Transverse colon (tissue), 4 donors: ENCODE results near the gene CUL7. TPM values are rescaled to one million over a fixed set of nuclear protein-coding genes. Genes with fewer than 3 reads are reported as not detected.

Experiments used
- DNase-seq: peaks from one replicate; pipeline ENCODE4 v3.0.0-alpha.2; 2019
- H3K27ac ChIP-seq, 4 donors: fragments of 200-600 bp; sonication (generic); 2 replicates each; pipeline ENCODE4 v1.5.1; 2016 to 2018; ENCODE audit warnings: inconsistent platforms in 4 of 4
- H3K27me3 ChIP-seq: fragments of 200-600 bp; sonication (generic); 2 replicates; pipeline ENCODE4 v1.5.1; 2017; ENCODE audit warnings: inconsistent platforms
- H3K36me3 ChIP-seq, 4 donors: fragments of 200-600 bp; sonication (generic); 2 replicates each; pipeline ENCODE4 v1.5.1; 2017 to 2019; ENCODE audit warnings: inconsistent platforms in 4 of 4
- H3K4me1 ChIP-seq, 4 donors: fragments of 200-600 bp; sonication (generic); 2 replicates each; pipeline ENCODE4 v1.5.1; 2017 to 2020; ENCODE audit warnings: inconsistent platforms in 4 of 4
- H3K4me3 ChIP-seq, 4 donors: fragments of 200-600 bp; sonication (generic); 1 replicate in 1 of 4; 2 replicates in 3 of 4; pipeline versions ENCODE4 v1.5.1 to v1.6.1; 2017 to 2019; ENCODE audit warnings: inconsistent platforms in 4 of 4
- H3K9me3 ChIP-seq, 2 donors: fragments of 200-600 bp; sonication (generic); 2 replicates each; pipeline ENCODE4 v1.5.1; 2017 to 2019; ENCODE audit warnings: inconsistent platforms in 2 of 2
- CTCF ChIP-seq, 5 experiments: fragments of 200-600 bp in 3 of 5; fragments of 450-650 bp in 2 of 5; sonication (generic) in 3 of 5; IDR thresholded peaks; 1 replicate in 2 of 5; 2 replicates in 3 of 5; pipeline ENCODE4 v1.5.1; 2016 to 2017; ENCODE audit warnings: antibody characterized with exemption in 5 of 5, inconsistent platforms in 3 of 5, mild to moderate bottlenecking in 2 of 5, moderate library complexity in 1 of 5
- EP300 ChIP-seq: sonication (generic); formaldehyde crosslinking; IDR thresholded peaks from one replicate; pipeline ENCODE4 v1.6.1; 2017; ENCODE audit warnings: antibody characterized with exemption, low read depth
- POLR2A ChIP-seq: fragments of 450-650 bp; IDR thresholded peaks from one replicate; pipeline ENCODE4 v1.6.1; 2016; ENCODE audit warnings: antibody characterized with exemption, mild to moderate bottlenecking, moderate library complexity
- POLR2AphosphoS5 ChIP-seq, 3 donors: sonication (generic); formaldehyde crosslinking; IDR thresholded peaks; one replicate each; pipeline ENCODE4 v1.6.1; 2016; ENCODE audit warnings: antibody characterized with exemption in 3 of 3
- WGBS, 2 donors: methylation state at CpG; one replicate each; pipeline ENCODE4 v1.1.5; 2018; ENCODE audit warnings: low coverage in 1 of 2; 5-methylcytosine and 5-hydroxymethylcytosine counted together
- in situ Hi-C, 4 donors: fragments of 200-750 bp; cut with MboI; loops; one replicate each; pipeline versions ENCODE4 v1.15.0 to v1.15.1; 2017; ENCODE audit warnings: low sequenced_read_pairs in 3 of 4, low pct_ligation_motif_present in 1 of 4, low pct_unique_long_range_greater_than_20kb in 1 of 4
- intact Hi-C: fragments of 100-400 bp; cut with DNase I; formaldehyde crosslinking; loops from one replicate; pipeline ENCODE4 v1.15.1; 2023; ENCODE audit warnings: low total_unique reads
- total RNA-seq, 4 donors: library from RNA; depleted of rRNA; stranded (reverse); fragments of >200 nt; gene quantifications; one replicate each; pipeline ENCODE4 v1.1.0, GENCODE V29; 2016

Gene CUL7
- total RNA-seq, 4 donors from 2014 or later = 13.0 to 29.3 (median 15.7) TPM

- no peak overlapping the region for H3K4me3 ChIP-seq
- TF ChIP-seq POLR2A = no peak
- TF ChIP-seq POLR2AphosphoS5 (IDR thresholded peaks at IDR 0.05) = no peak
- no peak for TF ChIP-seq EP300
- no peak for TF ChIP-seq CTCF (IDR thresholded peaks at IDR 0.05)
- intact Hi-C loops (no loop called here), in situ Hi-C loops (no loop called here)
- DNase-seq = no peak
- peaks cover 0 to 14% (median 10%) of the 10 kb centered on the region in 4 donors for H3K4me1 ChIP-seq
- H3K9me3 ChIP-seq = no peaks in the 10 kb centered on the region
- H3K27me3 ChIP-seq = peaks cover 13% of the 10 kb centered on the region
- no peak overlapping the region for H3K27ac ChIP-seq
- H3K36me3 ChIP-seq = no peaks in the 10 kb centered on the region
- 89 to 96% methylated on average over 4 of the region's 4 CpGs for WGBS, 2 donors
These were observed 27.4 kb upstream of the CUL7 start for GRCh38 chr6:43081043-43081442.

GRCh38 chr6:43078691-43079090 is 25.0 kb upstream of the CUL7 start:
- no peak for DNase-seq
- Histone ChIP-seq H3K4me1 (peaks cover 0 to 17% (median 10%) of the 10 kb centered on the region in 4 donors), H3K27me3 (peaks cover 13% of the 10 kb centered on the region), H3K4me3 (no peak overlapping the region), H3K36me3 (peaks cover 0 to 1% (median 0%) of the 10 kb centered on the region in 4 donors), H3K9me3 (no peaks in the 10 kb centered on the region), H3K27ac (no peak overlapping the region)
- in situ Hi-C loops = no loop called here
- TF ChIP-seq CTCF (IDR thresholded peaks at IDR 0.05) (no peak), EP300 (no peak), POLR2AphosphoS5 (IDR thresholded peaks at IDR 0.05) (no peak), POLR2A (no peak)
- WGBS, 2 donors = 80 to 88% methylated on average over 1 to 2 of the region's 2 CpGs
- intact Hi-C loops = loop anchor here (5.0 kb wide), 1 partner anchor 64 kb away; no protein-coding TSS in a partner anchor

DNA sequence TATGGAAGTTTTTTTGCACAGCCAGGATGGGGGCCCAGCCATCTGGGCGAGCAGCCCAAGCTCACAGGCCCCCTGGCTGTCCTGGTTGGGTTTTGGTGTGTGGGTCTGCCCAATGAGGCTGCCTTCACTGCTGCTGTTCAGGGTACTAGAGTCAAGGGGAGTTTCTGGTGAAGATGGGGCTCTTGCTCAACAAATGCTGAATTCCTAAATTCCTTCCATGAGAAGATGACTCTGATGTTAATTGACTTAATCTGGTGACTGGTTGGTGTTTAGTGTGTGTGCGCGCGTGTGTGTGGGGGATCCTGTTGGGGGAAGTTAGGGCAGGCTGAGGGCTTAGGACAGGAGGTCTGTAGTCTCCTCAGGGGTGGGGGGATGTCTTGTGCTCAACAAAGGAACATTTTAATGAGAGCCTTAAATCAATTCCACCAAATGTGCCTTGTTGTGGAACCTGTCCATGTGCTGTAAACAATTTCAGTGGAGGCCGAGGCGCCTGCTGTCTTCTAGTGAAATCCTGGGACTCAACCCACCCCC is 24.4 kb upstream of the CUL7 start:
- TF ChIP-seq EP300 (no peak), POLR2AphosphoS5 (IDR thresholded peaks at IDR 0.05) (no peak), POLR2A (no peak)
- peaks cover 0 to 17% (median 10%) of the 10 kb centered on the region in 4 donors for H3K4me1 ChIP-seq
- DNase-seq = no peak
- H3K4me3 ChIP-seq = no peak overlapping the region
- peaks cover 13% of the 10 kb centered on the region for H3K27me3 ChIP-seq
- in situ Hi-C loops (no loop called here), intact Hi-C loops (loop anchor here (5.0 kb wide), 1 partner anchor 64 kb away; no protein-coding TSS in a partner anchor)
- WGBS, 2 donors = 85 to 96% methylated on average over 5 to 6 of the region's 6 CpGs
- H3K36me3 ChIP-seq = peaks cover 0 to 7% (median 0%) of the 10 kb centered on the region in 4 donors
- no peaks in the 10 kb centered on the region for H3K9me3 ChIP-seq
- H3K27ac ChIP-seq = no peak overlapping the region

GRCh38 chr6:43077333-43077809 is 23.7 kb upstream of the CUL7 start:
- peaks cover 0 to 14% (median 0%) of the 10 kb centered on the region in 4 donors for H3K36me3 ChIP-seq
- no peaks in the 10 kb centered on the region for H3K9me3 ChIP-seq
- peak overlapping the region in 3 of 4 donors; percentile 44 to 60 (median 49) for H3K4me3 ChIP-seq
- TF ChIP-seq POLR2A = no peak
- no peak for TF ChIP-seq POLR2AphosphoS5 (IDR thresholded peaks at IDR 0.05)
- no peak for TF ChIP-seq CTCF (IDR thresholded peaks at IDR 0.05)
- no peak overlapping the region for H3K27ac ChIP-seq
- intact Hi-C loops (loop anchor here (5.0 kb wide), 1 partner anchor 65 kb away; no protein-coding TSS in a partner anchor), in situ Hi-C loops (no loop called here)
- peaks cover 13% of the 10 kb centered on the region for H3K27me3 ChIP-seq
- WGBS, 2 donors = 27% methylated on average over 8 of the region's 8 CpGs; no CpG with 5 or more reads in 1 of the 2 donors
- DNase-seq = no peak
- H3K4me1 ChIP-seq = peaks cover 0 to 17% (median 10%) of the 10 kb centered on the region in 4 donors
